ENCODE data around the gene FOXD4L5.
"Not testable (repeated sequence)": the region's sequence is repeated elsewhere in the genome, so short reads cannot be mapped to it uniquely, and the experiment has no call there.

Gene FOXD4L5

DNA sequence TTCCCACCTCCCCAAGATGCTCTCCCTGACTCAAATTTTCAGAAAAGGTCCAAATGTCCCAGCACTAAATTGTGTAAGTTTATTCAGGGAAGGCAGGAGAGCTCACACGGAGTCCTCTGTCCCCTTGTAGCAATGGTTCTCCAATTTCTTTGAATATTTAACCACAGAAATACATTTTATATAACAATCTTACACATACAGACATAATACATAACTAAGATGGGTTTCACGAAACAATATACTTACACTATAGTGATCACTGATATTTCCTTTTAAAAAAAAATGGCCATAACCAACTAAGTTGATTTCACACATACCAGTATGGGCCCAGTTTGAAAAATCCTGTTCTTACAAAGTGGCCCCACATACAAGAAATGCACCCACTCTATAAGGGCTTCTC is at the start of gene FOXD4L5:
Gene FOXD4L5, minus strand, starts transcription at position 101 of the 400 bp plus-strand sequence. CDS start 832 bp downstream, outside the sequence.
- DNase-seq = not testable (repeated sequence)

DNA sequence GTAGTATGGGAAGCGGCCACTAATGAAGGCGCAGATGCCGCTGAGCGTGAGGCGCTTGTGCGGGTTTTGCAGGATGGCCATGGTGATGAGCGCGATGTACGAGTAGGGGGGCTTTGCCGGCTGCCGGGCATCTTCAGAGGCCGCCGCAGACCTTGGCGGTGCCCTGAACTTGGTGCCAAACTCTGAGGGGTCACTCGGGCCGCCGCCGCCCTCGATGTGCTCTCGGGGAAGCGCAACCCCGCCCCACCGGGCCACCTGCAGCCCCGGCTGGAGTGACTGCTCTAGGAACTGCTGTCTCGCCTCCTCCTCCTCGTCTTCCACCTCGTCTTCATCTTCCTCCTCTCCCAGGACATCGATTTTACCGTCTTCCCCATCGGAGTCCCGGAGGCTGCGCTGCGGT is 1.1 kb downstream of the FOXD4L5 start:
- not testable (repeated sequence) for DNase-seq

DNA sequence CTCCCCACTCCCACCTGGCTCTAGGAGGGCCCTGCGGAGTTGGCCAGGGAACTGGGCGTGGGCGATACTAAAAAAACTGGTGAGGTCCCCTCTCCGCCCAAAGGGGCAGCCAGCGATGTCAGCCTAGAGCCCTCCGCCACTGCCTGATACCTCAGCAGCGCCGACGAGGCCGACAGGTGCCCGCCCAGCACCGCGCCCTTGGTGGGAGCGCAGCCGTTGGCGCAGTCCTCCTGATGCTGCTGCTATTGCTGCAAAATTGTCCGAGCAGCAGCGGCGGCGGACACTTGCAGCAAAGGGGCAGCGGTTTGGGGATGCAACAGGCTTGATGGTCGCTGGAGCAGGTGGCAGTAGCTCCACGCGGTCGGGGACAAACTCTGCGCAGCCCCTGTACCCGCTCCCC is 2.0 kb downstream of the FOXD4L5 start:
- not testable (repeated sequence) for DNase-seq

Measured in NCI-H526 treated with DMSO at 0.1 percent for 48 hours (cell line).